Progenitor cell of endocrine pancreas (in vitro differentiated cells): ENCODE measurements around the gene GLO1. TPM values are rescaled to one million over a fixed set of nuclear protein-coding genes. Genes with fewer than 3 reads are reported as not detected.

Source experiments
- DNase-seq: peaks from one replicate; pipeline ENCODE4 v3.0.0; 2021; ENCODE audit warnings: low spot score; ENCODE audit not compliant: unreplicated experiment
- H3K27ac Mint-ChIP-seq: 2 replicates; pipeline ENCODE4 v1.8.0; 2021; ENCODE audit warnings: mild to moderate bottlenecking, moderate library complexity, mixed read lengths
- H3K27me3 Mint-ChIP-seq: 2 replicates; pipeline ENCODE4 v1.8.0; 2021; ENCODE audit warnings: mixed read lengths
- H3K36me3 Mint-ChIP-seq: 2 replicates; pipeline ENCODE4 v1.8.0; 2022; ENCODE audit warnings: mixed read lengths; ENCODE audit not compliant: insufficient read depth
- H3K4me1 Mint-ChIP-seq: 2 replicates; pipeline ENCODE4 v1.8.0; 2021; ENCODE audit warnings: low read depth, mixed read lengths
- H3K4me3 Mint-ChIP-seq: 2 replicates; pipeline ENCODE4 v1.8.0; 2021; ENCODE audit warnings: low read depth, mild to moderate bottlenecking, moderate library complexity, mixed read lengths
- H3K9me3 Mint-ChIP-seq: 2 replicates; pipeline ENCODE4 v1.8.0; 2021; ENCODE audit warnings: low read depth, mixed read lengths
- total RNA-seq: library from RNA; stranded (reverse); gene quantifications from 2 replicates; pipeline ENCODE4 v1.2.1, GENCODE V29; 2021
- TF ChIP-seq, protein P1 (sequence below): fragments of 200-600 bp; sonication (generic); IDR thresholded peaks from one replicate; pipeline ENCODE4 v1.5.0; 2021; ENCODE audit warnings: antibody characterized with exemption, mild to moderate bottlenecking; ENCODE audit not compliant: unreplicated experiment

GLO1 gene
- total RNA-seq, 1 donor from 2014 or later, result 97.9 TPM

DNA sequence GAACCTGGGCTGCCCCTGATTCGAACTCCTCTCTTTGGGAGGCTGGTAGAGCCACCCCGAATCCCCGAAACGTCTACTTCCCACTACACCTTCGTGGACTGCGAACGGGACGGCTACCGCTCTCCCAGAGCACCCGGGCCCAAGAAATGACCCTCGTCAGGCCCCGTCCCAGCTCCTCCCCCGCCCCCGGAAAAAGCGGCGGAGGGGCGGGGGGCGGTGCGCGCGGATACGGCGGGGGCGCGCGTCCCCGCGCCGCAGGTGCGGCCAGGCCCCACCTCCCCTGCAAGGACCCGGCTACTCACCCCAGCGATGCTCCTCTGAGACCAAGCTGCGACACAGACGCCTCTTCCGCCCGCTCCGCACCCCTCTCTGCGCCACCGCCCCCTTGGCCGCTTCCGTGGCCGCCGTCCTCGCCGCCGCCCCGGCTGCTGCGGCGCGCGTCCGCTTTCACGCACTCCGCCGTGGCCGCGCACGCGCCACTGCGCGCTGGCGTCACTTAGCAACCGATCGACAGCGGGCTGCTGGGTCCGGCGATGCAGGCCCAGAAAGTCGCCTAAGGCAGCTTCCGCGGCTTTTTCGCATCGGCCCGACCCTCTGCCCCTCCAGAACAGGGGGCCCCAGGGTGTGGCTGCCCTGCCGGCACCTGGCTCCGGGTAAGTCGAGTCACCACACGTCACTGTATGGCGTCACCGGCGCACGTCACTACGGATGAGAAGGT is 63.3 kb downstream of the GLO1 start, which contains the start of gene BTBD9:
Gene BTBD9 (minus strand): TSS at position 432 of the 718 bp plus-strand sequence.
- TF ChIP-seq, protein P1, sequence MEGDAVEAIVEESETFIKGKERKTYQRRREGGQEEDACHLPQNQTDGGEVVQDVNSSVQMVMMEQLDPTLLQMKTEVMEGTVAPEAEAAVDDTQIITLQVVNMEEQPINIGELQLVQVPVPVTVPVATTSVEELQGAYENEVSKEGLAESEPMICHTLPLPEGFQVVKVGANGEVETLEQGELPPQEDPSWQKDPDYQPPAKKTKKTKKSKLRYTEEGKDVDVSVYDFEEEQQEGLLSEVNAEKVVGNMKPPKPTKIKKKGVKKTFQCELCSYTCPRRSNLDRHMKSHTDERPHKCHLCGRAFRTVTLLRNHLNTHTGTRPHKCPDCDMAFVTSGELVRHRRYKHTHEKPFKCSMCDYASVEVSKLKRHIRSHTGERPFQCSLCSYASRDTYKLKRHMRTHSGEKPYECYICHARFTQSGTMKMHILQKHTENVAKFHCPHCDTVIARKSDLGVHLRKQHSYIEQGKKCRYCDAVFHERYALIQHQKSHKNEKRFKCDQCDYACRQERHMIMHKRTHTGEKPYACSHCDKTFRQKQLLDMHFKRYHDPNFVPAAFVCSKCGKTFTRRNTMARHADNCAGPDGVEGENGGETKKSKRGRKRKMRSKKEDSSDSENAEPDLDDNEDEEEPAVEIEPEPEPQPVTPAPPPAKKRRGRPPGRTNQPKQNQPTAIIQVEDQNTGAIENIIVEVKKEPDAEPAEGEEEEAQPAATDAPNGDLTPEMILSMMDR, result no peak
- DNase-seq, result peak; percentile 70
- no peaks in the 10 kb centered on the region for H3K27me3 Mint-ChIP-seq
- H3K9me3 Mint-ChIP-seq, result no peaks in the 10 kb centered on the region
- no peaks in the 10 kb centered on the region for H3K36me3 Mint-ChIP-seq
- peak within 1 kb of the TSS; percentile 86 for H3K4me3 Mint-ChIP-seq
- peak within 1 kb of the TSS; percentile 95 for H3K27ac Mint-ChIP-seq
- H3K4me1 Mint-ChIP-seq, result peaks cover 11% of the 10 kb centered on the region

GRCh38 chr6:38638941-38639497 is 63.9 kb downstream of the GLO1 start:
- DNase-seq, result peak; percentile 18
- no peaks in the 10 kb centered on the region for H3K27me3 Mint-ChIP-seq
- no peaks in the 10 kb centered on the region for H3K9me3 Mint-ChIP-seq
- H3K4me1 Mint-ChIP-seq, result peaks cover 11% of the 10 kb centered on the region
- no peaks in the 10 kb centered on the region for H3K36me3 Mint-ChIP-seq
- peak overlapping the region; percentile 86 for H3K4me3 Mint-ChIP-seq
- H3K27ac Mint-ChIP-seq, result peak overlapping the region; percentile 95
- TF ChIP-seq, protein P1, result no peak

- H3K27ac Mint-ChIP-seq, result no peak overlapping the region
- peaks cover 11% of the 10 kb centered on the region for H3K4me1 Mint-ChIP-seq
- no peak for DNase-seq
- no peaks in the 10 kb centered on the region for H3K36me3 Mint-ChIP-seq
- no peaks in the 10 kb centered on the region for H3K27me3 Mint-ChIP-seq
- no peaks in the 10 kb centered on the region for H3K9me3 Mint-ChIP-seq
- no peak overlapping the region for H3K4me3 Mint-ChIP-seq
- TF ChIP-seq, protein P1, result no peak
Measured at GRCh38 chr6:38637756-38638155, 65.2 kb downstream of the GLO1 start.

- Mint-ChIP-seq H3K36me3 (no peaks in the 10 kb centered on the region), H3K27ac (no peak overlapping the region), H3K27me3 (no peaks in the 10 kb centered on the region), H3K4me1 (peaks cover 11% of the 10 kb centered on the region), H3K9me3 (no peaks in the 10 kb centered on the region), H3K4me3 (no peak overlapping the region)
- no peak for DNase-seq
- TF ChIP-seq, protein P1, result no peak
Measured at GRCh38 chr6:38636027-38636426, 66.9 kb downstream of the GLO1 start.

- no peak overlapping the region for H3K4me3 Mint-ChIP-seq
- TF ChIP-seq, protein P1, result no peak
- H3K27ac Mint-ChIP-seq, result no peak overlapping the region
- DNase-seq, result no peak
- H3K4me1 Mint-ChIP-seq, result peaks cover 6% of the 10 kb centered on the region
- H3K27me3 Mint-ChIP-seq, result no peaks in the 10 kb centered on the region
- H3K36me3 Mint-ChIP-seq, result no peaks in the 10 kb centered on the region
- no peaks in the 10 kb centered on the region for H3K9me3 Mint-ChIP-seq
Measured at GRCh38 chr6:38634518-38634917, 68.4 kb downstream of the GLO1 start.
